Activated T-helper 17 cell treated with anti-CD3 and anti-CD28 coated beads, Interleukin-2, amount 50 U/mL, for 72 hours (primary cell): Measurements from ENCODE around the gene DEDD. TPM values are rescaled to one million over a fixed set of nuclear protein-coding genes. Genes with fewer than 3 reads are reported as not detected.

Experiments
- ATAC-seq: fragments of 150-1000 bp; cut with Tn5 transposase; replicated peaks from 2 replicates; pipeline ENCODE4 v1.10.0; 2021; ENCODE audit warnings: mild to moderate bottlenecking, moderate library complexity
- H3K27ac Mint-ChIP-seq: one replicate; pipeline ENCODE4 v1.8.0; 2022; ENCODE audit warnings: mixed read lengths
- H3K27me3 Mint-ChIP-seq: one replicate; pipeline ENCODE4 v1.8.0; 2022; ENCODE audit warnings: mixed read lengths
- H3K36me3 Mint-ChIP-seq: one replicate; pipeline ENCODE4 v1.8.0; 2022; ENCODE audit warnings: low read depth, mild to moderate bottlenecking, mixed read lengths
- H3K4me1 Mint-ChIP-seq: one replicate; pipeline ENCODE4 v1.8.0; 2022; ENCODE audit warnings: mixed read lengths
- H3K4me3 Mint-ChIP-seq: one replicate; pipeline ENCODE4 v1.8.0; 2022; ENCODE audit warnings: mild to moderate bottlenecking, mixed read lengths
- H3K9me3 Mint-ChIP-seq: one replicate; pipeline ENCODE4 v1.8.0; 2022; ENCODE audit warnings: mixed read lengths
- total RNA-seq, 2 donors: library from RNA; stranded (reverse); gene quantifications; one replicate each; pipeline ENCODE4 v1.2.3, GENCODE V29; 2022

Gene DEDD
- total RNA-seq, 2 donors from 2014 or later: 39.9 to 41.3 TPM

GRCh38 chr1:161171191-161171590 lies 38.7 kb upstream of the DEDD start:
- Mint-ChIP-seq H3K36me3 (peaks cover 89% of the 10 kb centered on the region), H3K4me3 (no peak overlapping the region)

GRCh38 chr1:161168906-161169305 lies 36.4 kb upstream of the DEDD start:
- Mint-ChIP-seq H3K36me3 (peaks cover 87% of the 10 kb centered on the region), H3K27ac (peak overlapping the region; percentile 12), H3K4me3 (peak overlapping the region; percentile 92), H3K4me1 (peaks cover 18% of the 10 kb centered on the region), H3K9me3 (no peaks in the 10 kb centered on the region), H3K27me3 (no peaks in the 10 kb centered on the region)
- ATAC-seq: no peak

More at GRCh38 chr1:161171191-161171590, 38.7 kb upstream of the DEDD start:
- H3K4me1 Mint-ChIP-seq: peaks cover 35% of the 10 kb centered on the region
- no peaks in the 10 kb centered on the region for H3K9me3 Mint-ChIP-seq
- peak overlapping the region; percentile 60 for H3K27ac Mint-ChIP-seq
- no peak for ATAC-seq
- no peaks in the 10 kb centered on the region for H3K27me3 Mint-ChIP-seq

- no peak for ATAC-seq
- no peaks in the 10 kb centered on the region for H3K27me3 Mint-ChIP-seq
- H3K36me3 Mint-ChIP-seq: peaks cover 86% of the 10 kb centered on the region
- peaks cover 18% of the 10 kb centered on the region for H3K4me1 Mint-ChIP-seq
- H3K27ac Mint-ChIP-seq: peak overlapping the region; percentile 97
- no peaks in the 10 kb centered on the region for H3K9me3 Mint-ChIP-seq
- peak overlapping the region; percentile 92 for H3K4me3 Mint-ChIP-seq
These were observed 34.4 kb upstream of the DEDD start for GRCh38 chr1:161166669-161167548.

GRCh38 chr1:161165742-161166668 lies 33.5 kb upstream of the DEDD start, which contains the start of gene PPOX:
PPOX (plus strand) TSS chr1:161166426; CDS start chr1:161166848, 422 bp downstream.
- peaks cover 86% of the 10 kb centered on the region for H3K36me3 Mint-ChIP-seq
- H3K27me3 Mint-ChIP-seq: no peaks in the 10 kb centered on the region
- no peaks in the 10 kb centered on the region for H3K9me3 Mint-ChIP-seq
- H3K4me3 Mint-ChIP-seq: peak within 1 kb of the TSS; percentile 92
- H3K27ac Mint-ChIP-seq: peak within 1 kb of the TSS; percentile 97
- peak; percentile 97 for ATAC-seq
- H3K4me1 Mint-ChIP-seq: peaks cover 24% of the 10 kb centered on the region

DNA sequence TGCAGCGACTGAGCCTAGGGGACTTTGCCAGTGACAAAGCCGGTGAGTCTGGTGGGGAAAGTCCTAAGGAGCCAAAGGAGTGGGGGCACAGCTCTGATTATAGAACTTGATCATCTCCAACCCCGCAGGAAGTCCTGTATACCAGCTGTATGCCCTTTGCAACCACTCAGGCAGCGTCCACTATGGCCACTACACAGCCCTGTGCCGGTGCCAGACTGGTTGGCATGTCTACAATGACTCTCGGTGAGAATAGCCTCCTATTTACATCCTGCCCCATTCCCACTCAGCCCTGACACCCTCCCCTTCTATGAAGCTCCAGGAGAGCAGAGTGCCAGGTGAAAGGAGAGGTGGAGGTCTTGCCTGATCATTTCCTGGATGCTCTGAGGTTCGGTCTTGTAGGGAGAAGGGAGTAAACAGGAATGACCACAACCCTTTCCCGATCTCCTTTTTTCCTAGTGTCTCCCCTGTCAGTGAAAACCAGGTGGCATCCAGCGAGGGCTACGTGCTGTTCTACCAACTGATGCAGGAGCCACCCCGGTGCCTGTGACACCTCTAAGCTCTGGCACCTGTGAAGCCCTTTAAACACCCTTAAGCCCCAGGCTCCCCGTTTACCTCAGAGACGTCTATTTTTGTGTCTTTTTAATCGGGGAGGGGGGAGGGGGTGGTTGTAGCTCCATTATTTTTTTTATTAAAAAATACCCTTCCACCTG lies 32.6 kb upstream of the DEDD start:
- Mint-ChIP-seq H3K27ac (peak overlapping the region; percentile 97), H3K4me3 (peak overlapping the region; percentile 92), H3K4me1 (peaks cover 23% of the 10 kb centered on the region), H3K9me3 (no peaks in the 10 kb centered on the region), H3K27me3 (no peaks in the 10 kb centered on the region), H3K36me3 (peaks cover 84% of the 10 kb centered on the region)
- no peak for ATAC-seq

DNA sequence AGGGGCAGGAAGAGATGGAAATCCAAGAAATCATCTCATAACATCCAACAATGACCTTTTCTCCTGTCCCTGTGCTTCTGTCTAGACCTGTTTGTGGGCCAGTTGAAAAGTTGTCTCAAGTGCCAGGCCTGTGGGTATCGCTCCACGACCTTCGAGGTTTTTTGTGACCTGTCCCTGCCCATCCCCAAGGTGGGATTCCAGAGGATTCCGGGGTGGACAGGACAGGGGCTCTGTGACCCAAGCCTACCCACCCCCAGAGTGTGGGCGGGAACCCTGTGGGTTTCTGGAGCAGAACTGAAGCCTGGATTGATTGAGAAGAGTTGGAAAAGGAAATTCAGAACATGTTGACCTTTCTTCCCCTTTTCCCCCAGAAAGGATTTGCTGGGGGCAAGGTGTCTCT lies 31.3 kb upstream of the DEDD start:
- Mint-ChIP-seq H3K27me3 (no peaks in the 10 kb centered on the region), H3K36me3 (peaks cover 82% of the 10 kb centered on the region), H3K4me1 (peaks cover 26% of the 10 kb centered on the region), H3K4me3 (no peak overlapping the region), H3K27ac (peak overlapping the region; percentile 79), H3K9me3 (no peaks in the 10 kb centered on the region)
- no peak for ATAC-seq

DNA sequence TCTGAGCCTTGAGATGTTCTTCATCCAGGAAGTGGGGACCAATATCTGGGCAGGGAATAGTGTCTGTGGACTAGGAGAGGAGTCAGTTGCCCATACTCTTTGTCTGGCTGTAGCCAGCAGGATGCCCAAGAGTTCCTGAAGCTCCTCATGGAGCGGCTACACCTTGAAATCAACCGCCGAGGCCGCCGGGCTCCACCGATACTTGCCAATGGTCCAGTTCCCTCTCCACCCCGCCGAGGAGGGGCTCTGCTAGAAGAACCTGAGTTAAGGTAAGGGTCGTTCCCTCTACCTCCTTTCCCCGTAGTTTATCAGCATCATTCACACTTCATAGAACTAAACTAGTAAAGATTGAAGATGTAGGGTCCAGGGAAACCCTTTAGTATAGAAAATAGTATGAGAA lies 30.3 kb upstream of the DEDD start:
- H3K36me3 Mint-ChIP-seq: peaks cover 82% of the 10 kb centered on the region
- no peaks in the 10 kb centered on the region for H3K27me3 Mint-ChIP-seq
- H3K4me3 Mint-ChIP-seq: no peak overlapping the region
- H3K9me3 Mint-ChIP-seq: no peaks in the 10 kb centered on the region
- ATAC-seq: no peak
- H3K27ac Mint-ChIP-seq: peak overlapping the region; percentile 79
- H3K4me1 Mint-ChIP-seq: peaks cover 30% of the 10 kb centered on the region

- H3K36me3 Mint-ChIP-seq: peaks cover 87% of the 10 kb centered on the region
- peak overlapping the region; percentile 79 for H3K27ac Mint-ChIP-seq
- no peaks in the 10 kb centered on the region for H3K27me3 Mint-ChIP-seq
- no peaks in the 10 kb centered on the region for H3K9me3 Mint-ChIP-seq
- no peak for ATAC-seq
- peaks cover 30% of the 10 kb centered on the region for H3K4me1 Mint-ChIP-seq
- H3K4me3 Mint-ChIP-seq: peak overlapping the region; percentile 83
These were observed 29.6 kb upstream of the DEDD start for GRCh38 chr1:161162052-161162451.

GRCh38 chr1:161161652-161162051 lies 29.2 kb upstream of the DEDD start:
- Mint-ChIP-seq H3K4me3 (peak overlapping the region; percentile 83), H3K27me3 (no peaks in the 10 kb centered on the region), H3K36me3 (peaks cover 91% of the 10 kb centered on the region), H3K27ac (peak overlapping the region; percentile 79), H3K9me3 (no peaks in the 10 kb centered on the region), H3K4me1 (peaks cover 30% of the 10 kb centered on the region)
- ATAC-seq: no peak

DNA sequence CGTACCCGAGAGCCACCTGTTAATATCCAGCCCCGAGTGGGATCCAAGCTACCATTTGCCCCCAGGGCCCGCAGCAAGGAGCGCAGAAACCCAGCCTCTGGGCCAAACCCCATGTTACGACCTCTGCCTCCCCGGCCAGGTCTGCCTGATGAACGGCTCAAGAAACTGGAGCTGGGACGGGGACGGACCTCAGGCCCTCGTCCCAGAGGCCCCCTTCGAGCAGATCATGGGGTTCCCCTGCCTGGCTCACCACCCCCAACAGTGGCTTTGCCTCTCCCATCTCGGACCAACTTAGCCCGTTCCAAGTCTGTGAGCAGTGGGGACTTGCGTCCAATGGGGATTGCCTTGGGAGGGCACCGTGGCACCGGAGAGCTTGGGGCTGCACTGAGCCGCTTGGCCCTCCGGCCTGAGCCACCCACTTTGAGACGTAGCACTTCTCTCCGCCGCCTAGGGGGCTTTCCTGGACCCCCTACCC lies 28.2 kb upstream of the DEDD start:
- Mint-ChIP-seq H3K4me1 (peaks cover 33% of the 10 kb centered on the region), H3K9me3 (no peaks in the 10 kb centered on the region), H3K27me3 (no peaks in the 10 kb centered on the region), H3K36me3 (peaks cover 90% of the 10 kb centered on the region), H3K27ac (peak overlapping the region; percentile 79), H3K4me3 (peak overlapping the region; percentile 83)
- no peak for ATAC-seq

GRCh38 chr1:161159913-161160243 lies 27.4 kb upstream of the DEDD start:
- Mint-ChIP-seq H3K4me1 (peaks cover 41% of the 10 kb centered on the region), H3K4me3 (peak overlapping the region; percentile 83), H3K27me3 (no peaks in the 10 kb centered on the region), H3K27ac (peak overlapping the region; percentile 92), H3K36me3 (peaks cover 92% of the 10 kb centered on the region), H3K9me3 (no peaks in the 10 kb centered on the region)
- no peak for ATAC-seq

- H3K4me3 Mint-ChIP-seq: peak within 1 kb of the TSS; percentile 83
- peak within 1 kb of the TSS; percentile 92 for H3K27ac Mint-ChIP-seq
- ATAC-seq: peak; percentile 95
- H3K36me3 Mint-ChIP-seq: peaks cover 90% of the 10 kb centered on the region
- no peaks in the 10 kb centered on the region for H3K9me3 Mint-ChIP-seq
- no peaks in the 10 kb centered on the region for H3K27me3 Mint-ChIP-seq
- peaks cover 44% of the 10 kb centered on the region for H3K4me1 Mint-ChIP-seq
These were observed 26.8 kb upstream of the DEDD start, which contains the start of gene USP21 for GRCh38 chr1:161159087-161159912. USP21 (plus strand) TSS chr1:161159500; CDS start chr1:161160641, 1,141 bp downstream.

- Mint-ChIP-seq H3K36me3 (peaks cover 87% of the 10 kb centered on the region), H3K4me3 (peak overlapping the region; percentile 83), H3K27me3 (no peaks in the 10 kb centered on the region), H3K27ac (peak overlapping the region; percentile 92), H3K9me3 (no peaks in the 10 kb centered on the region), H3K4me1 (peaks cover 42% of the 10 kb centered on the region)
- ATAC-seq: no peak
These were observed 26.0 kb upstream of the DEDD start for GRCh38 chr1:161158316-161159010.
